ENCODE measurements around the gene C19orf25.

The C19orf25 gene

DNA sequence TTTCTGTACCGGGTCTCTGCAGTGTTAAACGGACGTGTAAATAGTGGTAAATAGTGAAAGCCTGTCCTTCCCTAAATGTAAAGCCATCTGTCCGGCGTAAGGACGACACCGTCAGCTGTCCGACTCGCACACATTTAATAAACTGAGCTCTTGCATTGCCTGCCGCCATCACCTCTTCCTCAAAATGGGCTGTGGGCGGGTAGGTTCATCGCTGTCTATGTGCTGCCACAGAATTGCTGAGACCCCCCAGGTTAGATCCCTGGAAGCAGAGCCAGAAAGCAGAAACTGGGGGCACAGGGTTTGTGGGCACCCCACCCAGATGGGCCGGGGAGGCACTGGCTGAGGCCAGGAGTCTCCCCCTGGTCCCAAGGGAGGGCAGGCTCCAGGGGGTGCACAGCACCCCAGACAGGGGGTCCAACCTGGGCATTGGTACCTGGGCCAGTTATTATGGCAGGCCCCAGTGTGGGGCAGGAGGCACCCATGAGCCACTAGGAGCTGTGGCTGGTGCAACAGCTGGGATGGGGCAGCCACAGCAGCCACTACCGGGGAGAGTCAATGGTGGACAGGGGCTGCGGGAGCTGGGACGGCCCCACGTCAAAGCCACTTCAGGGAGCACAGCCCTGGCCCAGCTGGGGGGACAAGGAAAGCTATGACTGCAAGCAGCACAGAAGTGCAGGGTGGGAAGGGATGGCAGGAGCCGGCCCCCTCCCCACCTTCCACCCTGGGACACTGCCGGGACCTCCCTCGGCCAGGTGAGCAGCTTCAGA lies 5.7 kb downstream of the C19orf25 start:
- no peak for DNase-seq (ENCODE audit: low read depth, low spot score)
- Histone ChIP-seq H3K36me3 (ENCODE audit: insufficient read depth, insufficient read length, low read length) (peaks cover 41% of the 10 kb centered on the region), H3K4me3 (ENCODE audit: insufficient read length, low read depth) (no peak overlapping the region), H3K27me3 (ENCODE audit: insufficient read depth, insufficient read length) (peaks cover 25% of the 10 kb centered on the region), H3K9me3 (ENCODE audit: insufficient read depth, low read length) (no peaks in the 10 kb centered on the region), H3K9ac (ENCODE audit: insufficient read length, low read depth) (no peak overlapping the region), H3K4me1 (ENCODE audit: insufficient read depth, insufficient read length) (peaks cover 35% of the 10 kb centered on the region)
- no peak for TF ChIP-seq SUZ12 (IDR thresholded peaks at IDR 0.05; ENCODE audit: extremely low read depth, insufficient read depth, insufficient read length)
- no peak for TF ChIP-seq ZNF274 (IDR thresholded peaks at IDR 0.05; ENCODE audit: low read depth, low read length)
- TF ChIP-seq YY1 (IDR thresholded peaks at IDR 0.05; ENCODE audit: insufficient read depth, insufficient read length), result no peak

DNA sequence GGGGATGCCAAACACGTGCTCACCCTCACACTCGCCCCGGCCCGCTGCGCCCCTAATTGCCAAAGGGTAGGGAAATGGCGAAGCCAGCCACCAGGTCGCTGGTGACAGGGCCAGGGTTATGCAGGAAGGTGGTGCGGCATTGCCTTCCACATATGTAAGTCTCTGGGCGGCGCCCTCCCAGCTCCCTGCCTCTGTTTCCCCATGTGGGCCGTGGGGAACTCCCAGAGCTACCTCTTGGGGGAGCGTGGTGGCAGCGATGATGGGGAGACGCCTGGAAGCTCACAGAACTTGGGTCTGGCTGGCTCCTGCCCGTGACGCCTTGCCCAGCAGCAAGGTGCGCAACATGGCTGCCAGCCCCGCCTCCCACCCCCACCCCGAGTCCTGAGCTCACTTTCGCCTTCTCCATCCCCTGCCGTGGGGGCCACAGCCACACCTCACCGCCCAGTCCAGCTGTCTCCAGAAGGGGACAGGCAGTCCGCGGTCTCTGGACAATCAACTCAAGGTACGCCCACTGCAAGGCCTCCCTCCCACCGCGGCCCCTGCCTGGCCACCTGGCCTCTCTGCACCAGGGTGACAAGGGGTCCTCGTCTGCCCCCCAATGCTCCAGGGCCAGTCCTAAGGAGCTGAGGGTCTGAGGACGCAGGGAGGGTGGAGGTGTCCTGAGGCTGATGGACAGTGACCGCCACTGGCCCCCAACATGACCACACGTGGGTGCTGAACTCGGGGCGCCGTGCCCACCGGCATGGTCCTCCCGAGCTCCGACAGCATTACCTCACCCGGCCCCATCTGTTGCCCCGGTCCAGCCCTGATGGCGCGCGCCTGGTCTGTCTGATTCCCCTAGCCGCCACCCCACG lies 6.6 kb downstream of the C19orf25 start:
- H3K27me3 ChIP-seq (ENCODE audit: insufficient read depth, insufficient read length), result peaks cover 33% of the 10 kb centered on the region
- H3K9ac ChIP-seq (ENCODE audit: insufficient read length, low read depth), result no peak overlapping the region
- DNase-seq (ENCODE audit: low read depth, low spot score), result no peak
- peaks cover 41% of the 10 kb centered on the region for H3K4me1 ChIP-seq (ENCODE audit: insufficient read depth, insufficient read length)
- no peaks in the 10 kb centered on the region for H3K9me3 ChIP-seq (ENCODE audit: insufficient read depth, low read length)
- TF ChIP-seq YY1 (IDR thresholded peaks at IDR 0.05; ENCODE audit: insufficient read depth, insufficient read length) (no peak), ZNF274 (IDR thresholded peaks at IDR 0.05; ENCODE audit: low read depth, low read length) (no peak), SUZ12 (IDR thresholded peaks at IDR 0.05; ENCODE audit: extremely low read depth, insufficient read depth, insufficient read length) (no peak)
- H3K4me3 ChIP-seq (ENCODE audit: insufficient read length, low read depth), result peak overlapping the region; percentile 1
- H3K36me3 ChIP-seq (ENCODE audit: insufficient read depth, insufficient read length, low read length), result peaks cover 38% of the 10 kb centered on the region

DNA sequence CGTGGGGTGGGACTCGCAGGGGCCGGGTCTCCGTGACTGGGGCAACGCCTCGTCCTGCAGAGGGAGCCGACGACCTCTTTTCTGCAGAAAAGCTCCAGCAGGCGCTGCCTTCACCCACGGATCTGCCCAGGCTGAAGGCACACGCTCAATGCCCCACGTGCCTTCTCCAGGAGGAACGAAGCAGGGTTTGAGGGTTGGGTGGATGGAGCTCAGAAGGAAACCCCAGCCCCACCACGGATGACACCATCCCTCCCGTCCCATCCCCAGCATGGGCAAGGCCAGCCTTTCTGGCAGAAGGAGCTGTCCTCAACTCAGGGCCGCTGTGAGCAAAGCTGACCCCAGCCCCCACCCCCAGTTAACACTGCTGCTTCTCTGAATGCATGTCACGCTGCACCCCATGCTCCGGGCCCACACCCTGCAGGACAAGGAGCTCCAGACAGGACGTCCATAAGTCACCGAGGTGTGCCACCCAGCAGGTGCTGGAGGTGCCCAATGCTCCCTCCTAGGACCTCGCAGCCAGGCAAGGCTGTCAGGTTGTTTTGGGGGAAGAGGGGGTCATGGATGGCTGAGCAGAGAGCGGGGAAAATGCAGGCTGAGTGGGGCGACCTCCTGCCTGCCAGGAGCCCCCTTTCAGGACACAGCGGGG lies 7.4 kb downstream of the C19orf25 start:
- H3K9ac ChIP-seq (ENCODE audit: insufficient read length, low read depth), result peak overlapping the region; percentile 47
- no peaks in the 10 kb centered on the region for H3K9me3 ChIP-seq (ENCODE audit: insufficient read depth, low read length)
- no peak for TF ChIP-seq YY1 (IDR thresholded peaks at IDR 0.05; ENCODE audit: insufficient read depth, insufficient read length)
- no peak for TF ChIP-seq ZNF274 (IDR thresholded peaks at IDR 0.05; ENCODE audit: low read depth, low read length)
- no peak for TF ChIP-seq SUZ12 (IDR thresholded peaks at IDR 0.05; ENCODE audit: extremely low read depth, insufficient read depth, insufficient read length)
- peaks cover 41% of the 10 kb centered on the region for H3K27me3 ChIP-seq (ENCODE audit: insufficient read depth, insufficient read length)
- H3K4me3 ChIP-seq (ENCODE audit: insufficient read length, low read depth), result peak overlapping the region; percentile 53
- H3K4me1 ChIP-seq (ENCODE audit: insufficient read depth, insufficient read length), result peaks cover 45% of the 10 kb centered on the region
- H3K36me3 ChIP-seq (ENCODE audit: insufficient read depth, insufficient read length, low read length), result peaks cover 32% of the 10 kb centered on the region
- no peak for DNase-seq (ENCODE audit: low read depth, low spot score)

DNA sequence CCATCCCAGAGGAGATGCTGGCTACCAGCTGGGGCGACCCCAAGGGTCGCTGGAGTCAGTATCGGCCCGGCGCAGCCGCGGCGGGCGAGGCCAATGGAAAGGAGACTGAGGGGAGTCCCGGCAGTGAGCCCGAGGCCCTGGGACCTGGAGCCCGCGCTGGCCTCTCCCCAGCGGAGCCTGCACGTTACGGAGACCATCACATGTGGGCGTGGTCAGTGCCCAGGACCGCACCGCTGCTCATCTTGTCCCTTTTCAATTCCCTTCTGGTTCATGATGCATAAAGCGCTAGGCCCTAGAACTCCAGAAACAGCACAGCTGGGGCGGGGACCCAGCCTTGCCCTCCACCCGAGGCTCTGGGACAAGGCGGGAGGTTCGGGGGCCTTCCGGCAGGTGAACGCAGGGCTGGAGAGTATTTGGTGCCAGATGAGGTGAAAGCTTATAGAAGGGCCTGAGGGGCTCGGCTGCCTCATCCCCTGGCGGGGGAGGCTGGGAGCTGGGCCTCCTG lies 8.0 kb downstream of the C19orf25 start:
- peak overlapping the region; percentile 53 for H3K4me3 ChIP-seq (ENCODE audit: insufficient read length, low read depth)
- peaks cover 47% of the 10 kb centered on the region for H3K27me3 ChIP-seq (ENCODE audit: insufficient read depth, insufficient read length)
- H3K4me1 ChIP-seq (ENCODE audit: insufficient read depth, insufficient read length), result peaks cover 47% of the 10 kb centered on the region
- no peaks in the 10 kb centered on the region for H3K9me3 ChIP-seq (ENCODE audit: insufficient read depth, low read length)
- peak overlapping the region; percentile 47 for H3K9ac ChIP-seq (ENCODE audit: insufficient read length, low read depth)
- no peak for DNase-seq (ENCODE audit: low read depth, low spot score)
- peaks cover 29% of the 10 kb centered on the region for H3K36me3 ChIP-seq (ENCODE audit: insufficient read depth, insufficient read length, low read length)
- TF ChIP-seq YY1 (IDR thresholded peaks at IDR 0.05; ENCODE audit: insufficient read depth, insufficient read length) (no peak), SUZ12 (IDR thresholded peaks at IDR 0.05; ENCODE audit: extremely low read depth, insufficient read depth, insufficient read length) (no peak), ZNF274 (IDR thresholded peaks at IDR 0.05; ENCODE audit: low read depth, low read length) (no peak)

DNA sequence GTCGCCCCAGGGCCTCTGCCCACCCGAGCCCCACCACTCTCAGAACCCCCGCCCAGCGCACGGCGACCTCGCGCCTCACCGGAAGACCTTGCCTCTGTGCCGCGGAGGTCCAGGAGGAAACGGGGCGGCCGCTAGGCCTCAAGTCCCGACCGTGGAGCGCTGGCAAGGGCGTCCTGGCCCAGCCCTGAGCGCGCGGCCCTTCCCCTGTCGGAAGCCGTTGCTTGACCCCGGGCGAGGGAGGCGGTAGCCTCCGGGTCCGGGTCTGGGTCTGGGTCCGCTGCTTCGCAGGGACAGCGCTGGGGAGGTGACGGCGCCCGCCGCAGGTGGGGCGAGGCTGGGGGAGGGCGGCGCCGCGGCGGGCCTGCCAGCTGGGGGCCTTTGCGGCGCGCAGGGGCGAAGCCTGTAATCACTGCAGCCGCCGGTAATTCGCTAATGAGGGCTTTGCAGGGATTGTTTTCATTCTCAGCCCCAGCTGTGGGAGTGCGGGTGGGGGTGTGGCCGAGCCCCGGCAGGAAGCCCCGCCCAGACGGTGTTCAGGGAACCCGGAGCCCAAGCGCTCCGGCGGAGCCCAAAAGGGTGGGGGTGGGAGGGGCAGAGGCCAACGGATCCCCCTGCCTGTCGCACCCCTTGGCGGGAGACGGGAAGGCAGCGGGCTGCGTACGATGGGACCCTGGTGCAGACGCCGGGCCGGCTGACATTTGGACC lies 8.6 kb downstream of the C19orf25 start:
- Histone ChIP-seq H3K4me3 (ENCODE audit: insufficient read length, low read depth) (peak overlapping the region; percentile 53), H3K4me1 (ENCODE audit: insufficient read depth, insufficient read length) (peaks cover 48% of the 10 kb centered on the region), H3K9ac (ENCODE audit: insufficient read length, low read depth) (peak overlapping the region; percentile 85), H3K27me3 (ENCODE audit: insufficient read depth, insufficient read length) (peaks cover 53% of the 10 kb centered on the region), H3K9me3 (ENCODE audit: insufficient read depth, low read length) (no peaks in the 10 kb centered on the region), H3K36me3 (ENCODE audit: insufficient read depth, insufficient read length, low read length) (peaks cover 24% of the 10 kb centered on the region)
- no peak for DNase-seq (ENCODE audit: low read depth, low spot score)
- TF ChIP-seq SUZ12 (IDR thresholded peaks at IDR 0.05; ENCODE audit: extremely low read depth, insufficient read depth, insufficient read length) (no peak), YY1 (IDR thresholded peaks at IDR 0.05; ENCODE audit: insufficient read depth, insufficient read length) (no peak), ZNF274 (IDR thresholded peaks at IDR 0.05; ENCODE audit: low read depth, low read length) (no peak)

DNA sequence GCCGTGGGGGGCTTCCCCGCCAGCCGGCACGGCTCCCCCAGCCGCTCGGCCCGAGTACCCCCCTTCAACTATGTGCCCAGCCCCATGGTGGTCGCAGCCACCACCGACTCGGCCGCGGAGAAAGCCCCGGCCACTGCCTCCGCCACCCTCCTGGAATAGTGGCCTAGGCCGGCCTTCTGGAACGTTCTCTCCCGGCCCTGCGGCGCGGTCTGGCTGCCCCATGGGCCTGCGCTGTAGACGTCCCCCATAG lies 9.0 kb downstream of the C19orf25 start:
- peaks cover 51% of the 10 kb centered on the region for H3K4me1 ChIP-seq (ENCODE audit: insufficient read depth, insufficient read length)
- DNase-seq (ENCODE audit: low read depth, low spot score), result no peak
- no peak for TF ChIP-seq SUZ12 (IDR thresholded peaks at IDR 0.05; ENCODE audit: extremely low read depth, insufficient read depth, insufficient read length)
- no peaks in the 10 kb centered on the region for H3K9me3 ChIP-seq (ENCODE audit: insufficient read depth, low read length)
- peaks cover 19% of the 10 kb centered on the region for H3K36me3 ChIP-seq (ENCODE audit: insufficient read depth, insufficient read length, low read length)
- peaks cover 58% of the 10 kb centered on the region for H3K27me3 ChIP-seq (ENCODE audit: insufficient read depth, insufficient read length)
- peak overlapping the region; percentile 85 for H3K9ac ChIP-seq (ENCODE audit: insufficient read length, low read depth)
- peak overlapping the region; percentile 53 for H3K4me3 ChIP-seq (ENCODE audit: insufficient read length, low read depth)

Measured in NT2/D1 (cell line).